Kidney tubule cell (primary cell): ENCODE results near the gene NRTN.

Experiments used
- DNase-seq: peaks from one replicate; pipeline ENCODE4 v3.0.0-alpha.2; 2018; ENCODE audit warnings: low spot score

Gene NRTN

DNA sequence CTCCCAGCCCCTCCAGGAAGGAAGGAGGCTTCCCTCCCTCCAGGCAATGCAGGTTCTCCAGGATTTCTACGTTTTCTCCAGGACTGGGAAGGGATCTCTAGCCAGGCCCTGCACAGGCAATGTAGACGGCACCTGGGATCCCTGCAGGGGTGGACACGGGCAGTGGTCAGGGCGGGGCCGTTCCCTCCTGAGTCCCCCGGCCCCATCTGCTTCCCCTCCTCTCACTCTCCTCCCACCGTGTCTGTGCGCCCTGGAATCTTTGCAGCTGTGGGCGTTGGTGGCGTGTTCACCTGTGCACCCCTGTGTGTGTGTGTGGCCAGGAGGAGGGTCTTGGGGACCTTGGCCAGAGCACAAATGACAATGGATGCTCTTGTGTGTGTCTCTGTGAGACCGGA lies 10.0 kb downstream of the NRTN start:
- DNase-seq: no peak

DNA sequence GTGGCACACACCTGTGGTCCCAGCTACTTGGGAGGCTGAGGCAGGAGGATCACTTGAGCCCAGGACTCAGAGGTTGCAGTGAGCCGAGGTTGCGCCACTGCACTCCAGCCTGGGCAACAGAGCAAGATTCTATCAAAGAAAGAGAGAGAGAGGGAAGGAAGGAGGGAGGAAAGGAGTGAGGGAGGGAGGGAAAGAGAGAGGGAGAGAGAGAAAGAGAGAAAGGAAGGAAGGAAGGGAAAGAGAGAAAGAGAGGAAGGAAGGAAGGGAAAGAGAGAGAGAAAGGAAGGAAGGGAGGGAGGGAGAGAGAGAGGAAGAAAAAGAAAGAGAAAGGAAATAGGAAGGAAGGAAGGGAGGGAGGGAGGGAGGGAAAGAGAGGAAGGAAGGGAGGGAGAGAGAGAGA lies 12.4 kb downstream of the NRTN start:
- no peak for DNase-seq

DNA sequence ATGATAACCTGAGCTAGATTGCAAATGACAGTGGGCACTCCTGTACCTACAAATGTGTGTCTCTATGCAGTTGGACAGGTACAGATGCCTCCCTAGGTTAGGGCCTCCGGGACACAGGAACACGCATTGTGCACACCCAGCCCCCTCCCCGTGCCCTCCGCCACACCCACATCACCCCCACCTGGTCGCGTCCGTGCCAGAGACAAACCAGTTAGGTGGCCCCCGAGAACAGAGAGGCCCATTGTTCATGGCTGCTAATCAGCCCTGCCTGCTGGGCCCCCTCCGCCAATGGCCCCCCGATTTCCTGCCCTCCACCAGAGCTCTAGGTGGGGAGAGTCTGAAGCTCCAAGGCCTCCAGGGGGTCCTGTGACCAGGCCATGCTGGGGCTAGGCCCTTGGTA lies 13.7 kb downstream of the NRTN start:
- no peak for DNase-seq

DNA sequence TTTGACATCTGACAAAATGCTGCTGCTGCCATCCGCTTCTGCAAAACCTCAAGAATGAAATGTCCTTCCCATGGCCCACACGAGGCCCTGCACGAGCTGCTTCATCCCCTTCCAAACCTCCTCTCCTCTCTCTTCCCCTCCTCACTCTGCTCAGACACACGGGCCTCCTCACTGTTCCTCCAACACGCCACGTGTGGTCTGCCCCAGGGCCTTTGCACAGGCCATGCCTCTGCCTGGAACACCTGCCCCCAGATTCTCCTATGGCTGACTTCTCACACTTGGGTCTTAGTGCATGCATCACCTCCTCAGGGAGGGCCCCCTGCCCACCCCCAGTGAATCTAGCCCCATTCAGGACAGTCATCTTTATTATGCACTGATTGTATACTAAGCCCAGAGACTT lies 15.9 kb downstream of the NRTN start:
- no peak for DNase-seq

DNA sequence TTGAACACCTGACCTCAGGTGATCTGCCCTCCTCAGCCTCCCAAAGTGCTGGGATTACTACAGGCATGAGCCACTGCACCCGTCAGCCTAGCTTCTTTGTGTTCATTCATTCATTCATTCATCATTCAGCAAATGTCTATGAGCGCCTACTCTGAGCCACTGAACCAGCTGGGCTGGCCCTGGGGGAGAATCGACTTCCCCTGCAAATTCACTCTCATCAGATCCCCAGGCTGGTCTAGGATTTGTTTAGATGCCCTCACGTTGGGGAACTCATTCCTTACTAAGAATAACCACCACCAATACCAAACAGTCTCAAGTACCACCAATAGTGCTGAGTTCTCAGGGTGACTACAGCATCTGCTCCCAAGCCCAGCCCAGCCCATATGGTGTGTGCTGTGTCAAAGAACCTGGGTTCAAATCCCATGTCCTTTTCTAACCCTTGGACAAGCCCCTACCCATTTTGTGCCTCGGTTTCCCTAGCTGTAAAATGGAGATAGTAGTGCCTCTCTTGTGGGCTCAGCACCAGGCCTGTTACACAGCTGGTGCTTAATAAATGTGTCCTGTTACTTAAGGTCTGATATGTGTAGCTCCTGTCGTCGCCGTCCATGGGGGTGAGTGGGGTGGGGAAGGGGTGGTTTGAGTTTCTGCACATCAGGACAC lies 16.8 kb downstream of the NRTN start:
- DNase-seq: no peak

DNA sequence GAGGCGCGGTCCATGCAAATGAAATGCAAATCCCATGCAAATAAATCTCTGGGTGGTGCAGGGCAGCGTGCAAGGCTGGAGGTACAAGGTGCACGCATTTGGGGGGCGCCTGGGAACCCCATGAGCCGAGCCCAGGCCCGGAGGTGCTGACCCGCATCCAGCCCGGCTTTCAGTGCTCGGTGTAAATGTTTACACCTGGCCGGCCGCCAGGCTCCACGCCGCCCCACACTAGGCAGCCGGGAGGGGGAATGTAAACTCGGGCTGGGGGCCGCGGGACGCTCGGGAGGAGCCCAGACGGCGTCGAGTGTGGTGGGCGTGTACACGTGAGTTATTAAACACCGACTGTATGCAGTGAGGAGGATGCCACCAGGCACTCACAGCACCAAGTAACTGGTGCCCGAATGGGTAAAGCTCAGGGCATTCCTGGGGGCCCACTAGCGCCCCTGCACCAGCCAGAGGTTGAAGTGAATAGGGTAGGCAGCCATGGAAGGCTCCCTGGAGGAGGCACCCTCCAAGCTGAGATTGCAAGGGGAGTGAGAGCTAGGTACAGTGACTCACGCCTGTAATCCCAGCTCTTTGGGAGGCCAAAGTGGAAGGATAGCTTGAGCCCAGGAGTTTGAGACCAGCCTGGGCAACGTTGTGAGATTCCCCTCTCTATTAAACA lies 17.4 kb downstream of the NRTN start:
- no peak for DNase-seq

DNA sequence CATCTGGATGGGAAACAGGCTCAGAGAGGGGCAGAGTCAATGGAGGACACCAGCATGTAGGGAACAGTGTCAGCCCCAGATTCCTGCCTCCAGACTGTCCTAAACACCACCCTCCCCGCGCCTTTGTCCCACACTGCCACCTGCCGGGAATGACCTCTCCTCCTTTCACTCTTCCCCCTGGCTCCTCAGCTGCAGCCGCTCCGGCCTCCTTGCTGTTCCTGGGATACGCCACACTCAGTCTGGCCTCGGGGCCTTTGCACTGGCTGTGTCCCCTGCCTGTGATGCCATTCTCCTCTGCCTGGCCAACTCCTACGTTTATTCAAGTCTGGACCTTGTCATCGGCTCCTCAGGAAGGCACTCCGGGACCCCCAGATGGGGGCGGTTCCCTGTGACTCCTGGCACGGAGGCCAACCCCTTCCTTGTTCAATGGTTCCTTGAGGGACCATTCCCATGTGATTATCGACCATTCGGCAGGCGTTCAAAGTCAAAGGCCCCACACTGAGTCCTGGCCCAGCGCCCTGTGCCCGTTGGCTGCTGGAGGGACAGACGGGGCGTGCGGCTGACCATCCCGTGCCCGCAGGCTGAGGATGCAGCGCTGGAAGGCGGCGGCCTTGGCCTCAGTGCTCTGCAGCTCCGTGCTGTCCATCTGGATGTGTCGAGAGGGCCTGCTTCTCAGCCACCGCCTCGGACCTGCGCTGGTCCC lies 18.9 kb downstream of the NRTN start:
- DNase-seq: peak; percentile 12

DNA sequence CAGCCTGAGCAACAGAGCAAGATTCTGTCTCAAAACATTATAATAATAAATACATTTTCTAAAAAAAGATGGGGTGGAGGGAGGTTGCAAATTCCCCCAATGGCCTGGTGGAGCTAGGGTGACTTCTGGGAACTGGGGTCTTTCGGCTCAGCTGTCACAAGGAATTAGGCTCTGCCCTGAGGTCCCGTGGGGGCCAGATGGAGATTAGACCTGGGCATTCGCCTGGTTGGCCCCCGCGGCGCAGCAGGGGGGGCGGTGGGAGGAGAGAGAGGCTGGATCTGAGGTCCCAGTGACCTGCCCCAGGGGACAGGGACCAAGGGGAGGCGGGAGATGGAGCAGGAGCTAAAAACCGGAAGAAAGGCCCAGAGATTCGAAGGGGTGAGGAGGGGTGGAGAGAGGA lies 19.9 kb downstream of the NRTN start:
- DNase-seq: no peak

DNA sequence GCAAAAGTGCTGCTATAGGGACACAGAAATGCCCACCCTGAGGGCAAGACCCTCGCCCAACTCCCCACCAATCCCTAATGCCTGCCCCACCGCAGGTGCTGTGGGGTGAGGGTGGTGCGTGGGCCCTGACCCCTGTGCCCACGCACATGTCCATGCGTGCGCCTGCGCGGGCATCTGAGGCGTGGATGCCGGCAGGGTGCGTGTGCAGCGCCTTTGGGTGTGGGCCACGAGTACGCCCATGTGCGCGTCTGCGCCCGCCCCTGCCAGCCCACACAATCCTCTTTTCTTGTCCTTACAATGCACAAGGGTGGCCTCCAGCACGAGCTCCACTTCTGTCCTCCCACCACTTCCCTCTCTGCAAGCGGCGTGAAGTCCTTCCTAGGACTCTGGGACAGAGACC lies 20.3 kb downstream of the NRTN start:
- DNase-seq: no peak

DNA sequence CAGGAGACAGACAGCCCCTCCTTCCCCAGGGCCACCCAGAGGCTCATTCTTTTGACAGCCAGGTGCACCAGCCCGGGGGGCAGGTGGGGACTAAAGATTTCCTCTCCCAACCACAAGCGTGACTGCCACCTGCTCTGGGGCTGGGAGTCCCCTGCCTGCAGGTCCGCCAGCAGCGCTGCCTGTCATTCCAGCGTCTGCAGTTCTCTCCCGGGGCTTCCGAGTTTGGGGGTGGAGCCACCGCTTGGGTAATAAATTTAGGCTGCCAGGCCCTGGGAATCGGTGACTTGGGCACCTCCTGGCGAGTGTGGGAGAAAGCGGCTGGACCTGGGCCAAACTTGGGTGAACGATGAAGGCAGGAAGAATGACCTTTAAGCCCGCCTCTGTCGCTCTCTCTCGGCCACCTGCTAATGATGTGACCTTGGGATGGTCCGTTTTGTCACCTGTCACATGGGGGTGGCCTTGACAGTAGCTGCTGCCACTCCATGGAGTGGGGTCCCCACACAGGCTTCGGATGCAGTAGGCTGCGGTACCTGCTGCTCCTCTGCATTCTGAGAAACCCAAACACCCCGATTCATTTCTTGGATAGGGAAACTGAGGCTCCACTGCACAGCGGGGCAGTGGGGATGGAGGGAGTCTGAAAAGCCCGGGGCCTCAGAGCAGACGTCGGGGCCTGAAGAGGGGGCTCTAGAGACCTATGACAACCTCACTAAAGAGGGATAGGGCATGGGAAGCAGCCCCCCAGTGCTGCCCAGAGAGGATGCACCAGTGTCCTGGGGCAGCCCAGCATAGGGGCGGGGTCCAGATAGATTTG lies 21.9 kb downstream of the NRTN start:
- DNase-seq: peak; percentile 87

DNA sequence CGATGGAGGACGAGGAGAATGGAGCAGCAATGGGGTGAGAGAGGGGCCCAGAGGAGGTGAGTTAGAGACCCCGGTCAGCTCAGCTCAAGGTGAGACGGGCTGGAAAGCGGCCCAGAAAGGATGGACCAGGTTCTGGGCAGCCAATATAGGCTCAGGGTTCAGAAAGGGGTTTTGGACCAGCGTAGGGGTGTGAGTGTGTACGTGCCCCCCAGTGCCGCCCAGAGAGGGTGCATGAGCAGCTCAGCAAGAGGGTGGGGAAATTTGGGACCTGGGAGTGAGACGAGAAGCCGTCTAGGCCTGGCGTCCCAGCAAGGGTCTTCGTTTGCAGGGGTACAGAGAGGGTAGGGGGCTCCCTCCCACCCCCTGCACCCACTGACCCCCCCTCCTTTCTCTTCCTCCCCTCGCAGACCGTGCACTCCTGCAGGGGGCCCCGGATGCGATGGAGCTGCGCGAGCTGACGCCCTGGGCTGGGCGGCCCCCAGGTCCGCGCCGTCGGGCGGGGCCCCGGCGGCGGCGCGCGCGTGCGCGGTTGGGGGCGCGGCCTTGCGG lies 22.5 kb downstream of the NRTN start:
- DNase-seq: no peak

DNA sequence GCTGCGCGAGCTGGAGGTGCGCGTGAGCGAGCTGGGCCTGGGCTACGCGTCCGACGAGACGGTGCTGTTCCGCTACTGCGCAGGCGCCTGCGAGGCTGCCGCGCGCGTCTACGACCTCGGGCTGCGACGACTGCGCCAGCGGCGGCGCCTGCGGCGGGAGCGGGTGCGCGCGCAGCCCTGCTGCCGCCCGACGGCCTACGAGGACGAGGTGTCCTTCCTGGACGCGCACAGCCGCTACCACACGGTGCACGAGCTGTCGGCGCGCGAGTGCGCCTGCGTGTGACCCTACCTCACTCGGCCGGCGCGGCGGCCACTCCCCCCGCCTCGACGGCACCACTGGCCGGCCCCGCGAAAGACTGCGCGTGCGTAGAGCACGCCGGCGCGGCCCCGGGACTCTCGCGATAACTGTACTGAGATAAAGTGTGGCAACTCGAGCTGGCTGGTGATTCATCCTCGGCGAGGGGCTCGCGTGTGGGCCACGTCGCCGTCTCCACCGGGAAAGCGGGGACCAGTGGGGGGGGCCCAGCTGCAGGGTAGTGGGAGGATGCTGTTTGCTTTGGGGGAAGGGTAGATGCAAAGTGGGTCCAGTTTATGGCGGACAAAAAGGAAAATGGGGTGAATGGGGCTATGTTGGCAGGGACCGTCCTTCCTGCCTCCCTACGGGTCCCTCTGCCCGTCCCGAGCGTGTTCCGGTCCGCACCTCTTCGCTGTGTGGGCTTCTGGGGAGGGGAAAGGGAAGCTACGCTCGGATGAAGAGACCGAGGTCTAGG lies 23.2 kb downstream of the NRTN start:
- peak; percentile 91 for DNase-seq

DNA sequence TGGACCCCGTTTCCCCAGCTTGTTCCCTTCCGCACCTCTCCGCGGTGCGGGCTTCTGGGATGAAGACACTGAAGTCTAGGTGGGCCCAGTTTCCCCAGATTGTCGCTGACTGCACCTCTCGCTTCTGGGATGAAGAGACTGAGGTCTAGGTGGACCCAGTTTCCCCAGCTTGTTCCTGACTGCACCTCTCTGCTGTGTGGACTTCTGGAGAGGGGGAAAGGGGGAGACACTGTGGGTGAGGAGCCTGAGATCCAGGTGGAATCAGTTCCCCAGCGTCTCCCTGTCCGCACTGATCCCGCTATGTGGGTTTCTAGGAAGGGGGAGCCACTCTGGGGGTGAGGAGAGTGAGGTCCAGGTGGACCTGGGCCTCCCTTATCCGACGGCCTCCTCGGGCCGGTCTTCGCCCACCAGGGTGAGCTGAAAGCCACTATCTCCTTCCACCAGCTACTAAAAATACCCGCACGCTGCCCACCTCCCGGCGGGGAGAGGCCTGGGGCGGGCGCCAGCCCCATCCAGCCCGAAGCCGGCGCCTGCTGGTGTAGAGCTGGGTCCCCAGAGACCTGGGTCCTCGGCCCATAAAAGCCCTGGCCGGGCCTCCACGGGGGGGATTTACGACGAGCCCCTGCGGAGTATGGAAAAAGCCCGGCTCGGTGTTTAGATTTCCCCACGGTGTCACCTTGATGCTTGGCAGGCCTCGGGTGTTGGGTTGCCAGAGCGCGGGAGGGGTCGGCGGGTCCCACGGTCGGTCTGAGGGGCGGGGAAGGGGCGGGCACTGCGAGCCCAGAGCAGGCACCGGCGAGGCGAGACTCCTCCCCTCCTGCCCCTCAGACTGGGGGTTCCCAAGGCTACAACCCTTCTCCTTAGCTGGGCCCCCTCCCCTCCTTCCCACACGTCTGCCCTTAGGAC lies 24.0 kb downstream of the NRTN start:
- DNase-seq: no peak

DNA sequence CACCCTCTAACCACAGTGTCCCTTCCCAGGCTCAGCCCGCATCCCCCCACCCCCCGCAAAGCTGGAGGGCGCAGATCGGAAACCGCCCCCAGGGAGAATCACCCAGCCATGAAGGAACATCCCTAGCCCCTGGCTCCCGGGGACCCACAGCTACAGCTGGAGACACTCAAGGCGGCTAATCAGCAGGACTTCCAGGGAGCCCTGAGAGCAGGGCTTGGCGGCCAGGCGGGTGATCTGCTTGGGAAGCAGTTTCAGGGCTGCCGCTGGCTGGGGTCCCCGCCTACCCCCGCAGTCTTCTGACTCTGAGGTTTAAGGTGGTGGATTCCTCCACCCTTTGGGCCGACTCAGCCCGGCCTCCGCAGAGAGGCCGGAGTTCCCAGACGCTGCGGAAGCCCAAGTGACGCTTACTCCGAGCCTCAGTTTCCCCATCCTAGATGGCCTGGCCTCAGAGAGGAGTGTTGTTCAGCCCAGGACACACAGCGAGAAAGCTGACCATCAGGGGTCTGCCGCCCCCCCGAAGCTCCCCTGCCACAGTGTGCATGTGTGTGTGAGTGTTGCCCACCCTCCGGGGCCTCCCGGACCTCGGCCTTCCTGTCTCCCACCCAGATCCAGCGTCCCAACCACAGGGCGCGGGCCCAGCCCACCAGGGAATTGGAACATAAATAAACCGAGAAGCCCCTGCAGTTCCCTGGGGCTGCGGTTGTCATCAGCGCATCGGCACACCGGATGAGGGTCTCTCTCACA lies 24.9 kb downstream of the NRTN start:
- DNase-seq: no peak

DNA sequence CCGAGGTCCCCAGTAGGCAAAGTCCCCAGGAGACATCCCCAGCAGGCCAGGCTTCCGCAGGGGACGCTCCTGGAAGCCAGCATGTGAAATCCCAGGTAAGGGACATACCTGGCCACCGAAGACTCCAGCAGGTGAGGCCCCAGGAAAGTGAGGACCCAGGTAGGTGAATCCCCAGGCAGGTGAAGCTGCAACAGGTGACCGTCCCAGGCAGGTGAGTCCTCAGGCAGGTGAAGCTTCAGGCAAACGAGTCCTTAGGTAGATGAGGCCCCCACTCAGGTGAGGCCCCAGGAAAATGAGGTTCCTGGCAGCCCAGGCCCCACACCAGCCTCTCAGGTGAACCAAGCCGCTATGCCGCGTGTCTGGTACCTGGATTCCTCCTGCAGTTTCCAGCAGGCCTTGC lies 26.3 kb downstream of the NRTN start:
- no peak for DNase-seq

DNA sequence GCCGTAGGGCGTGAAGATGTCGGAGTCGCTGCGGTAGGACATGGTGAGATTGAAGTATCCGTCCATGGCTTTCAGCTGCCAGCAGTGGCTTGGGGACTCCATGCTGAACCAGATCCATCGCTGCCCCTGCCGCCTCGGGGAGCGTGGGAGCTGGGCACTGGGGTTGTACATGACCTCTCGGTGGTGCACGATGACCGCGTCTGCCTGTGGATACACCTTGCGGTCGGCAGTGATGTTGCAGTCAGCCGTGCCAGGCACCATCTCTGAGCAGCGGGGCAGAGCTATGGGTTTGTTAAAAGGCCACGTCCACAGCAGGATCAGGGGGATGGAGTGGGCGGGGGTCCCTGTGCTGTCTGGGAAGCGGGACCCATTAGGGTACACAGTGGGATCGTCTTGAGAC lies 27.2 kb downstream of the NRTN start:
- DNase-seq: no peak

DNA sequence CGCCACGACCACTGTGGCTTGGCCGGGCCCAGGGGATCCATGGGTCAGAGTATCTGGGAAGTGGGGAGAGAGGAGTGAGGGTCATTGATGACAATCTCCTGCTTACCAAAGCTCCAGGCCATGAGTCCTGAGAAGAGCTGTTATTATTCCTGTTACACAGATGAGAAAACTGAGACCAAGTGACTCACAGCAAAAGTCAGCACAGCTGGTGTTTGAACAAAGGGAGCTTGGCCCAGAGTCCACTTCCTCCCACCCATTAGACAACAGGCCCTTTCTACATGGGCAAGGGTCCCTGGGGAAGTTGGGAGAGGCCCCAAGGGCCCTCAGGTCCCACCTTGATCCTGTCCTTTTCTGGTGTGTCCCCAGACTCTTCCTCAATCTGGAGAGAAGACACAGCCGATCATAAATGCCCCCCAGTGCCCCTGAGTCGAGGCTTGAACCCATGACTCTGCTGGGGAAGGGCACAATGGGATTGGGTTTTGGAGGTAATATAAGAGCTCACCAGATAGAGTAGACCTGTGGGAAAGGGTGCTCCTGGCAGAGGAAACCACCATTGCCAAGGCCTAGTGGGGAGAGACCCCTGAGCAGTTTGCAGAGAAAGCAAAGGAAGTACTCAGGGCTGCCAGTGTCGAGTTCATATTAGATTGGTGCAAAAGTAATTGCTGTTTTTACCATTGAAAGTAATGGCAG lies 27.8 kb downstream of the NRTN start:
- DNase-seq: no peak

DNA sequence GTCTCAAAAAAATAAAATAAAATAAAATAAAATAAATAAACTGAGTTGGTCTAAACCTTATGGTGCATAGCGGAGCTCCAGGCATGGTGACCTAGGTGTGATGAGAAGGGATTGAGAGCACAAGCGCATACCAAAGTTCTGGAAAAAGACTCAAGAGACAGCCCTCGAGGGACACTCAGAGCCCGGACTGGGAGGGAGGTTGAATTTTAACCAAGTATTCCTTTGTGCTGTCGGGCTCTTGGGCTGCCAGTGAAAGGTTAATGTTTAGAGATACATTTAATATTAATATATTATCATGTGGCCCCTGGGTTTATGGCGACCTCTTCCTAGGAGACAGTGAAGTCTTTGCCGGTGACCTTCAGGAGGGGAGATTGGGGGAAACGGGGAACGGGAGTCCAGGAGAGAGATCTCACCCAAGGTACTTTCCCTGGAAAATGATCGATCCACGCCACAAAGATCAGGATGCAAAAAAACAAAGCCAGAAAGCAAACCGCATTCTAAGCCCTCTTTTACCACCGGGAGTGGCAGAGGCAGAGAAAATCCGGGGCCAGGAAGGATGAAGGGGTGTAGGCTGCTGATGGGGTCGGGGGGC lies 33.0 kb downstream of the NRTN start:
- peak; percentile 47 for DNase-seq
